Sigmoid colon (tissue), 4 donors: ENCODE measurements around the gene COL5A1.

Experiments
- CTCF ChIP-seq, 4 experiments: fragments of 450-650 bp in 3 of 4; fragments of 200-600 bp in 1 of 4; IDR thresholded peaks; one replicate each; pipeline ENCODE4 v1.5.1; 2016 to 2019; ENCODE audit warnings: antibody characterized with exemption in 4 of 4, mild to moderate bottlenecking in 3 of 4, moderate library complexity in 2 of 4
- EP300 ChIP-seq, 4 donors: sonication (generic); formaldehyde crosslinking; IDR thresholded peaks; one replicate each; pipeline ENCODE4 v1.6.1; 2017; ENCODE audit warnings: antibody characterized with exemption in 4 of 4
- POLR2A ChIP-seq, 2 donors: fragments of 450-650 bp; IDR thresholded peaks; one replicate each; pipeline ENCODE4 v1.6.1; 2016; ENCODE audit warnings: antibody characterized with exemption in 2 of 2, mild to moderate bottlenecking in 2 of 2, moderate library complexity in 2 of 2

GRCh38 chr9:134752471-134753168, 111.0 kb downstream of the COL5A1 start:
- TF ChIP-seq EP300 (IDR thresholded peaks at IDR 0.05) (no peak), CTCF (IDR thresholded peaks at IDR 0.05) (no peak), POLR2A (IDR thresholded peaks at IDR 0.05) (no peak)
